ENCODE data around the gene TRAF4.

TRAF4 gene

DNA sequence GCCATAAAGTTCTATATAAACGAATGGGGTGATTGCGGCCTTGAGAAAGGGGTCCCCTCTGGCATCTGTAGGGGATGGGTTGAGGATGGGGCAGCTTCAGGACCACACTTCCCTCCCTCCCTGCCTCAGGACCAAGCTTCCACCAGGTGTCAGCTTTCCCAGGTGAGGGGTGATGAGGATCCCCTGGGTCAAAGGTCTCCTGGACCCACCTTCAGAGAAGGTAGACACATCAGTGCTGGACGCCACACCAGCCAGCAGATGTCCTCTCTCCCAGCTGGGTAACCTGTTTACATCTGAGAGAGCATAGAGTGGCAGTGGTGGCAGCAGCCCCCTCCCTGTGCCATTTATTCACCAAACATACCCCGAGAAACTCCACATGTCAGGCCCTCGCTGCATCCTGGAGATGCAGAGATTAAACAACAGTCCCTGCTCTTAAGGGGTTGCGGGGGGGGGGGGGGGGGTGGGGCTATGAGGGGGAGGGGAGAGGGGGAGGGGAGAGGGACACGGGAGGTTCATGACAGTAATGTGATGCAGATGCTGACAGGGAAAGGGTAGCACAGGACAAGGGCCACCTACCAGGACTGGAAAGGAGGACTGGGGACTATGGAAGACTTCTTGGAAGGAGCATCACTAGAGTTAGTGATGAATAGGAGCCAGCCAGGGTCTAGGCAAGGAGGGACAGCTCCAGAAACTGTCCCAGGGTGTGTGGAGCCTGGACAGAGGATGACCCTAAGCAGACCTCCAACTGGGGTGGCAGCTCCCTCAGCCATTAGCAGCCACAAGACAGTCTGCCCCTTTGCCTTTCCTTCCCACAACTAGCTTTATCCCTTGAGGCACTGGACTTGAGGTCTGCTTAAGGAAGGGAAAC lies 37.1 kb upstream of the TRAF4 start (continued):
- no peak for TF ChIP-seq SNAI2 (CRISPR knock-in tag; IDR thresholded peaks at IDR 0.05)

DNA sequence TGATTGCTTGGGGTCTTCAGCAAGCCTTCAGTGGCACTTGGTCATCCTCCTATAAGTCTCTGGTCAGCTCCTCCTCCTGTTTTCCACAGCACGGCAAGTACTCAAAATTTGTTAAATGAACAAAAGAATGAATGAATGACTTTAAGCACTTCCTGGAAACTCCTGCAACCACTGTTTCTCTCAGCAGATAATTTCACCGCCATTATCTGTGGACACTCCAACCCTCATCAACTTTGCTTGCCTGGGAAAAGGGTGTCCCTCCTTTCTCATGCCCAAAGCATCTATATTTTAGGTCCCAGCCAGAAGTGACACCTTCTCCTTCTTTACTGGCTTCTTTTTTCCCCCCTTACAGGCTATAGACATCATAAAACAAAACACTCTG lies 36.5 kb upstream of the TRAF4 start:
- TF ChIP-seq ZNF565 (CRISPR knock-in tag; conservative IDR thresholded peaks at IDR 0.05; ENCODE audit: low read depth) (no peak), TOX (CRISPR knock-in tag; IDR thresholded peaks at IDR 0.05; ENCODE audit: borderline replicate concordance) (no peak), GLIS3 (CRISPR knock-in tag; IDR thresholded peaks at IDR 0.05) (no peak), ZFP30 (CRISPR knock-in tag; IDR thresholded peaks at IDR 0.05) (no peak), CSDC2 (CRISPR knock-in tag; IDR thresholded peaks at IDR 0.05) (no peak), BACH2 (CRISPR knock-in tag; IDR thresholded peaks at IDR 0.05; ENCODE audit: borderline replicate concordance) (no peak), ZNF8 (CRISPR knock-in tag; IDR thresholded peaks at IDR 0.05) (no peak), ESRRG (CRISPR knock-in tag; IDR thresholded peaks at IDR 0.05) (no peak), PPARA (CRISPR knock-in tag; IDR thresholded peaks at IDR 0.05; ENCODE audit: borderline replicate concordance) (no peak), SNAI2 (CRISPR knock-in tag; IDR thresholded peaks at IDR 0.05) (no peak), ISL1 (CRISPR knock-in tag; IDR thresholded peaks at IDR 0.05) (no peak), TCF4 (CRISPR knock-in tag; IDR thresholded peaks at IDR 0.05; ENCODE audit: borderline replicate concordance) (no peak)
- TF ChIP-seq, protein P1, sequence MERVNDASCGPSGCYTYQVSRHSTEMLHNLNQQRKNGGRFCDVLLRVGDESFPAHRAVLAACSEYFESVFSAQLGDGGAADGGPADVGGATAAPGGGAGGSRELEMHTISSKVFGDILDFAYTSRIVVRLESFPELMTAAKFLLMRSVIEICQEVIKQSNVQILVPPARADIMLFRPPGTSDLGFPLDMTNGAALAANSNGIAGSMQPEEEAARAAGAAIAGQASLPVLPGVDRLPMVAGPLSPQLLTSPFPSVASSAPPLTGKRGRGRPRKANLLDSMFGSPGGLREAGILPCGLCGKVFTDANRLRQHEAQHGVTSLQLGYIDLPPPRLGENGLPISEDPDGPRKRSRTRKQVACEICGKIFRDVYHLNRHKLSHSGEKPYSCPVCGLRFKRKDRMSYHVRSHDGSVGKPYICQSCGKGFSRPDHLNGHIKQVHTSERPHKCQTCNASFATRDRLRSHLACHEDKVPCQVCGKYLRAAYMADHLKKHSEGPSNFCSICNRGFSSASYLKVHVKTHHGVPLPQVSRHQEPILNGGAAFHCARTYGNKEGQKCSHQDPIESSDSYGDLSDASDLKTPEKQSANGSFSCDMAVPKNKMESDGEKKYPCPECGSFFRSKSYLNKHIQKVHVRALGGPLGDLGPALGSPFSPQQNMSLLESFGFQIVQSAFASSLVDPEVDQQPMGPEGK (CRISPR knock-in tag; IDR thresholded peaks at IDR 0.05; ENCODE audit: borderline replicate concordance), result no peak
- TF ChIP-seq, protein P2, sequence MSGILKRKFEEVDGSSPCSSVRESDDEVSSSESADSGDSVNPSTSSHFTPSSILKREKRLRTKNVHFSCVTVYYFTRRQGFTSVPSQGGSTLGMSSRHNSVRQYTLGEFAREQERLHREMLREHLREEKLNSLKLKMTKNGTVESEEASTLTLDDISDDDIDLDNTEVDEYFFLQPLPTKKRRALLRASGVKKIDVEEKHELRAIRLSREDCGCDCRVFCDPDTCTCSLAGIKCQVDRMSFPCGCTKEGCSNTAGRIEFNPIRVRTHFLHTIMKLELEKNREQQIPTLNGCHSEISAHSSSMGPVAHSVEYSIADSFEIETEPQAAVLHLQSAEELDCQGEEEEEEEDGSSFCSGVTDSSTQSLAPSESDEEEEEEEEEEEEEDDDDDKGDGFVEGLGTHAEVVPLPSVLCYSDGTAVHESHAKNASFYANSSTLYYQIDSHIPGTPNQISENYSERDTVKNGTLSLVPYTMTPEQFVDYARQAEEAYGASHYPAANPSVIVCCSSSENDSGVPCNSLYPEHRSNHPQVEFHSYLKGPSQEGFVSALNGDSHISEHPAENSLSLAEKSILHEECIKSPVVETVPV (CRISPR knock-in tag; IDR thresholded peaks at IDR 0.05), result no peak
- TF ChIP-seq, protein P3, sequence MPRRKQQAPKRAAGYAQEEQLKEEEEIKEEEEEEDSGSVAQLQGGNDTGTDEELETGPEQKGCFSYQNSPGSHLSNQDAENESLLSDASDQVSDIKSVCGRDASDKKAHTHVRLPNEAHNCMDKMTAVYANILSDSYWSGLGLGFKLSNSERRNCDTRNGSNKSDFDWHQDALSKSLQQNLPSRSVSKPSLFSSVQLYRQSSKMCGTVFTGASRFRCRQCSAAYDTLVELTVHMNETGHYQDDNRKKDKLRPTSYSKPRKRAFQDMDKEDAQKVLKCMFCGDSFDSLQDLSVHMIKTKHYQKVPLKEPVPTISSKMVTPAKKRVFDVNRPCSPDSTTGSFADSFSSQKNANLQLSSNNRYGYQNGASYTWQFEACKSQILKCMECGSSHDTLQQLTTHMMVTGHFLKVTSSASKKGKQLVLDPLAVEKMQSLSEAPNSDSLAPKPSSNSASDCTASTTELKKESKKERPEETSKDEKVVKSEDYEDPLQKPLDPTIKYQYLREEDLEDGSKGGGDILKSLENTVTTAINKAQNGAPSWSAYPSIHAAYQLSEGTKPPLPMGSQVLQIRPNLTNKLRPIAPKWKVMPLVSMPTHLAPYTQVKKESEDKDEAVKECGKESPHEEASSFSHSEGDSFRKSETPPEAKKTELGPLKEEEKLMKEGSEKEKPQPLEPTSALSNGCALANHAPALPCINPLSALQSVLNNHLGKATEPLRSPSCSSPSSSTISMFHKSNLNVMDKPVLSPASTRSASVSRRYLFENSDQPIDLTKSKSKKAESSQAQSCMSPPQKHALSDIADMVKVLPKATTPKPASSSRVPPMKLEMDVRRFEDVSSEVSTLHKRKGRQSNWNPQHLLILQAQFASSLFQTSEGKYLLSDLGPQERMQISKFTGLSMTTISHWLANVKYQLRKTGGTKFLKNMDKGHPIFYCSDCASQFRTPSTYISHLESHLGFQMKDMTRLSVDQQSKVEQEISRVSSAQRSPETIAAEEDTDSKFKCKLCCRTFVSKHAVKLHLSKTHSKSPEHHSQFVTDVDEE (CRISPR knock-in tag; IDR thresholded peaks at IDR 0.05), result no peak
- no peak for ATAC-seq

DNA sequence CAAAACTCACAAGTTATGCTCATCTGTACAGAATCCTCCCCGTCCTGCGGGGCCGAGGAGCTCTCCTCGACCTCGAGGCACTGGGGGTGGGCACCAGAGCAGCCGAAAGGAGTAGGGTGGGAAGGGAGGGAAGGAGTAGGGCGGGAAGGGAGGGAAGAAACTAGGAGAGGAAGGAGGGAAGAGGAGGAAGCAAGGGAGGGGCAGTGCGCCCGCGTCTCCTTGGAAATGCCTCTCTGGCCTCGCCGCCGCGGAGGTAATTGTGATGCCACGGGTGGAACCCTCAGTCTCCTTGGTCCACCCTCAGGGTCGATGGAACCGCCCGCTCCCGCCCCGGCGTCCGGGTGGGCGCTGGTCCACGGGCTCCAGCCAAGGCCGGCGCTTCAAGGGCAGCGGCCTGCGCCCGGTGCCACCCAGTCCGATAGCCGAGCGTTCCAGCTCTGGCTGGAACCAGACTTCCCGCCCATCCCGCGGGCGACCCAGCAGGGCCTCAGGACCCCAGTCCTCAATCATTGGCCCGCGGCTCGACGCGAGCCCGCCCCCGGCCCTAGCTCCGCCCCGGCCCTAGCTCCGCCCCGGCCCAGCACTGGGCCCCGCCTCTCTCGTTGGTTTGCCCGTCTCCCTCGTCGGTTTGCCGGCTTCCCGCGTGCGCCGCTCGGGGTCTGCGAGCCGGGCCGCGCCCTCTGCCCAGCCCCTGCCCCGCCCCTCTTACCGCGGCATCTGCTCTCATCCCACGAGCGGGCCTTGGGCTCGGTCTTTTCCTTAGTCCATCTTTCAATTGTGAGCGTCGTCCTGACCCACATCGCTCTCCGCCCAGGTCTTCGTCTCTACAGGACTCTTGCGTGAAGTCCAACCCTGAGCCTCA lies 32.7 kb upstream of the TRAF4 start:
- peak; percentile 96 for ATAC-seq
- no peak for TF ChIP-seq OSR1 (CRISPR knock-in tag; IDR thresholded peaks at IDR 0.05)
- TF ChIP-seq, protein P3 (CRISPR knock-in tag; IDR thresholded peaks at IDR 0.05), result peak; percentile 33; the same call in 1 of the 2 replicates

DNA sequence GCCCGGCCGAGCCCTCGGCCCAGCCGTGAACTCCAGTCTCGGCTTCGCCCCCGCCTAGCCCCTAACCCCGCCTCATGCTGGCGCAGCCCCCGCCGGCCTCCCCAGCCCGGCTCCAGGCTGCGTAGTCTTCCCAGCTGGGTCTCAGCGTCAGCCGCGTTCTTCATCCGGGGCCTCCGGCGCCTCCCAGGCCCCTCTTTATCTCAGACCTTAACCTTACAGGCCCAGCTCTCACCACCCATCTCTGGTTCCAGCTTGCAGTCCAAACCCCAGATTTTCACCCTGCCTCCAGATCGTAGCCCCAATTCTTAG lies 32.1 kb upstream of the TRAF4 start, which contains the start of gene PROCA1:
TSS of gene PROCA1 (minus strand) at position 166 of the 309 bp plus-strand sequence. CDS start 228 bp downstream, outside the sequence.
- no peak for ATAC-seq
- TF ChIP-seq, protein P2 (CRISPR knock-in tag; IDR thresholded peaks at IDR 0.05), result no peak
- TF ChIP-seq ZFP30 (CRISPR knock-in tag; IDR thresholded peaks at IDR 0.05), result no peak
- no peak for TF ChIP-seq ESRRG (CRISPR knock-in tag; IDR thresholded peaks at IDR 0.05)
- TF ChIP-seq TCF4 (CRISPR knock-in tag; IDR thresholded peaks at IDR 0.05; ENCODE audit: borderline replicate concordance), result no peak
- no peak for TF ChIP-seq ZFP3 (CRISPR knock-in tag; IDR thresholded peaks at IDR 0.05)
- TF ChIP-seq, protein P1 (CRISPR knock-in tag; IDR thresholded peaks at IDR 0.05; ENCODE audit: borderline replicate concordance), result no peak
- TF ChIP-seq ZC3H10 (CRISPR knock-in tag; IDR thresholded peaks at IDR 0.05), result no peak
- no peak for TF ChIP-seq PPARA (CRISPR knock-in tag; IDR thresholded peaks at IDR 0.05; ENCODE audit: borderline replicate concordance)
- no peak for TF ChIP-seq OSR1 (CRISPR knock-in tag; IDR thresholded peaks at IDR 0.05)
- no peak for TF ChIP-seq GLIS3 (CRISPR knock-in tag; IDR thresholded peaks at IDR 0.05)
- TF ChIP-seq SNAI2 (CRISPR knock-in tag; IDR thresholded peaks at IDR 0.05), result no peak
- TF ChIP-seq, protein P4, sequence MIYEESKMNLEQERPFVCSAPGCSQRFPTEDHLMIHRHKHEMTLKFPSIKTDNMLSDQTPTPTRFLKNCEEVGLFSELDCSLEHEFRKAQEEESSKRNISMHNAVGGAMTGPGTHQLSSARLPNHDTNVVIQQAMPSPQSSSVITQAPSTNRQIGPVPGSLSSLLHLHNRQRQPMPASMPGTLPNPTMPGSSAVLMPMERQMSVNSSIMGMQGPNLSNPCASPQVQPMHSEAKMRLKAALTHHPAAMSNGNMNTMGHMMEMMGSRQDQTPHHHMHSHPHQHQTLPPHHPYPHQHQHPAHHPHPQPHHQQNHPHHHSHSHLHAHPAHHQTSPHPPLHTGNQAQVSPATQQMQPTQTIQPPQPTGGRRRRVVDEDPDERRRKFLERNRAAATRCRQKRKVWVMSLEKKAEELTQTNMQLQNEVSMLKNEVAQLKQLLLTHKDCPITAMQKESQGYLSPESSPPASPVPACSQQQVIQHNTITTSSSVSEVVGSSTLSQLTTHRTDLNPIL (CRISPR knock-in tag; IDR thresholded peaks at IDR 0.05; ENCODE audit: low read depth), result no peak
- TF ChIP-seq ISL1 (CRISPR knock-in tag; IDR thresholded peaks at IDR 0.05), result no peak
